SU-DHL-6 (cell line): Measurements from ENCODE around the gene SEC22A.

Experiments used
- CTCF ChIP-seq: fragments of 200-600 bp; sonication (generic); IDR thresholded peaks from one replicate; pipeline ENCODE4 v1.5.1; 2017; ENCODE audit warnings: antibody characterized with exemption, mild to moderate bottlenecking, low read length, moderate library complexity; ENCODE audit not compliant: insufficient read depth, poor library complexity, severe bottlenecking
- EZH2phosphoT487 ChIP-seq: fragments of 200-600 bp; sonication (generic), shearing (Covaris generic); conservative IDR thresholded peaks from 2 replicates; pipeline ENCODE4 v1.6.1; 2018; ENCODE audit warnings: mild to moderate bottlenecking, antibody characterized with exemption, low read length, moderate library complexity, mixed read lengths

DNA sequence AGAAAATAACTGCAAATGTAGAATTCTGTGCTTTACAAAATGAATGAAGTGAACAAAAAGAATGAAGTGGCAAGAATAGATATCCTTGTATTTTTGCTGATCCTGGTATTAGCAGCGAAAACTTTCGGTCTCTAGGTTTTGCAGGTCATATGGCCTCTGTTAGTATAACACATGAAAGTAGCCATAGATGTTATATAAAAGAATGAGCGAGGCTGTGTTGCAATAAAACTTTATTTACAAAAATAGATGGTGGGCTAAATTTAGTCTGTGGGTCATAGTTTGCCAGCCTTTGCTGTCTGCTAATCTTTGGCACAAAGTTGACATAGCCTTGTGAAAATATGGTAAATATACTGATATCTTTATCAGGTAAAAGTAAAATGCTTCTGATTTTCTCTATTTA is 35.2 kb downstream of the SEC22A start:
- TF ChIP-seq CTCF: no peak
- TF ChIP-seq EZH2phosphoT487: no peak
